IgD-negative memory B cell (primary cell): ENCODE data around the gene SLU7. TPM values are rescaled to one million over a fixed set of nuclear protein-coding genes. Genes with fewer than 3 reads are reported as not detected.
A peak's percentile ranks its signal among the peaks of the same experiment; 100 is the strongest.

Source experiments
- H3K27ac Mint-ChIP-seq, 3 donors: one replicate each; pipeline ENCODE4 v1.8.0; 2020 to 2022; ENCODE audit warnings: mild to moderate bottlenecking in 3 of 3, mixed read lengths in 3 of 3, moderate library complexity in 1 of 3
- H3K27me3 Mint-ChIP-seq: one replicate; pipeline ENCODE4 v1.8.0; 2021; ENCODE audit warnings: mixed read lengths
- H3K36me3 Mint-ChIP-seq: one replicate; pipeline ENCODE4 v1.8.0; 2020; ENCODE audit warnings: mild to moderate bottlenecking, mixed read lengths
- H3K4me1 Mint-ChIP-seq, 3 donors: one replicate each; pipeline ENCODE4 v1.8.0; 2020 to 2022; ENCODE audit warnings: mixed read lengths in 3 of 3, mild to moderate bottlenecking in 1 of 3
- H3K4me3 Mint-ChIP-seq, 4 donors: one replicate each; pipeline ENCODE4 v1.8.0; 2020 to 2022; ENCODE audit warnings: mild to moderate bottlenecking in 4 of 4, mixed read lengths in 4 of 4, moderate library complexity in 3 of 4
- H3K9me3 Mint-ChIP-seq, 3 donors: one replicate each; pipeline ENCODE4 v1.8.0; 2020 to 2021; ENCODE audit warnings: mixed read lengths in 3 of 3, mild to moderate bottlenecking in 1 of 3
- polyA plus RNA-seq: library from polyadenylated mRNA; unstranded; fragments of 300-500 nt; fragmentation: Illumina TruSeq; gene quantifications from one replicate; pipeline ENCODE4 v1.2.3, GENCODE V29; 2021

Gene SLU7
- 96.2 TPM for polyA plus RNA-seq

DNA sequence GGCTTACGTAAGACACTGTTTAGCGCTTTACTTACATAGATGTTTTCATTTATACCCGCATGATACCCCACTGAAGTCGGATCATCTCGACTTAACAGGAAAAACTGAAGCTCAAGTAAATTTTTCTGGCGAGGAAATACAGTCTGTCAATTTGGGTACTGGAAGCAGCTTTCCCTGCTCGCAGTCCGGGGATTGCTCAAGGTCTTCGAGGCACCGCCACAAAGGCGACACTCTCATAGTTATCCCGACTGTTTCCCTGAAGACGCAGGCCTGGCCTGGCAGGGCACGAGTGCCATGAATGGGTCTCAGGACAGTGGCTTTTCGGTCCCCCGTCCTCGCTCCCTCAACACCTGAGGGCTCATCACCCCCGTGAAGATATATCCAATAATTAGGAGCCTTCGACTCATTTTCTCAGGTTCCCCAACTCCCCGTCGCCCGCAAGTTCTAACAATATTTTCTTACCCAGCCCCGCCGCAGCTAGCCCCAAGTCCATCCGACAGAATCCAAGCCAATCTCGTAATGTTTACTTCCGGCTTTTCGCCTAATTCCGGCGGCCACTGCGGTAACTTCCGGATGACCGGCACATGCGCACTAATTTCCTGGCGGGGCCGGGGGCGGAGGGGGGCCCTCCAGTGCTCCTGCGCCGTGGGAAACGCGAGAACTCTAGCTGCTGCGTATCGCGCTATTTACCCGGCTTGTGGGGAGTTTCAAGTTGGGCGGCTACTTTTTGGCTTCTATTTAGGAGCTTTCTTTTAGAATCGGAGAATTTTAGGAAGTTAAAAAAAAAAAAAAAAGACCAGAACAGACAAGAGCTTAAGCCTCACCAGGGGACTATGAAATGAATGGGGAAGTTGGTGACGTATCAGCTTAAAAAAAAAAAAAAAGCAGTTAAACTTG lies at the start of gene SLU7:
Gene SLU7, minus strand, starts transcription at position 521 of the 897 bp plus-strand sequence. CDS start 3,787 bp downstream, outside the sequence.
- H3K4me3 Mint-ChIP-seq = peak within 1 kb of the TSS; percentile 96 to 100 (median 98)
- peak within 1 kb of the TSS; percentile 97 to 100 (median 98) for H3K27ac Mint-ChIP-seq
- H3K4me1 Mint-ChIP-seq = peaks cover 32 to 55% (median 54%) of the 10 kb centered on the region in 3 donors

DNA sequence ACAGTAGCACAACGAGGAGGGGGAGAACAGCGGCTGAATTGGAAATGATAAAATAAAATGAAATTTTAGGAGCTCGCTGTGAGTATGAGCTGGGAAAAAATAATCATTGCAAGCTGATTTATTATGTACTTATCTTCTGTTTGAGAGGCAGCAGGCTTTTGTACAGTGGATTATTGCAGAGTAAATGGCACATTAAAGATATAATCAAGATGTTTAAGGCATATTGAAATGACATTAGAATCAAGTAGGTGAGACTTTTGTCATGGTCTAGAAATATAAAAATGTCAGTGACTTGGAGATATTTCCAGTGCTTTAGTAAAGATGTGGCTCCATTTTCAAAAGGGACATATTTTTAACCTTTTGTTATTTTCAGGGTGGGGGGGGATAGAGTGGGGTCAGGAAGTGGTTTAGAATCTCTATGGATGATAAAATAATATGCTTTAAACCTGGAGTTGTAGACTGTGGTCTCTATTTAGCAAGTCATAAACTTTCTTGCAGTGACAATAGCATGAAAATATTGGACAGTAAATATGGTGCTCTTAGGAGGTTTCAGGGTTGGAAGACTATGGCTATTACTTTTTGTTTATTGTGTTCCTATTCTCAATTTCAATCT lies 49.6 kb upstream of the SLU7 start:
- peaks cover 2% of the 10 kb centered on the region for H3K27me3 Mint-ChIP-seq
- H3K9me3 Mint-ChIP-seq = no peaks in the 10 kb centered on the region
- peak overlapping the region; percentile 54 to 92 (median 87) for H3K27ac Mint-ChIP-seq
- H3K36me3 Mint-ChIP-seq = no peaks in the 10 kb centered on the region
- peaks cover 53 to 55% (median 53%) of the 10 kb centered on the region in 3 donors for H3K4me1 Mint-ChIP-seq
- H3K4me3 Mint-ChIP-seq = peak overlapping the region; percentile 76 to 98 (median 96)

More for the DNA sequence above, at the start of gene SLU7:
- Mint-ChIP-seq H3K27me3 (no peaks in the 10 kb centered on the region), H3K9me3 (no peaks in the 10 kb centered on the region), H3K36me3 (no peaks in the 10 kb centered on the region)

DNA sequence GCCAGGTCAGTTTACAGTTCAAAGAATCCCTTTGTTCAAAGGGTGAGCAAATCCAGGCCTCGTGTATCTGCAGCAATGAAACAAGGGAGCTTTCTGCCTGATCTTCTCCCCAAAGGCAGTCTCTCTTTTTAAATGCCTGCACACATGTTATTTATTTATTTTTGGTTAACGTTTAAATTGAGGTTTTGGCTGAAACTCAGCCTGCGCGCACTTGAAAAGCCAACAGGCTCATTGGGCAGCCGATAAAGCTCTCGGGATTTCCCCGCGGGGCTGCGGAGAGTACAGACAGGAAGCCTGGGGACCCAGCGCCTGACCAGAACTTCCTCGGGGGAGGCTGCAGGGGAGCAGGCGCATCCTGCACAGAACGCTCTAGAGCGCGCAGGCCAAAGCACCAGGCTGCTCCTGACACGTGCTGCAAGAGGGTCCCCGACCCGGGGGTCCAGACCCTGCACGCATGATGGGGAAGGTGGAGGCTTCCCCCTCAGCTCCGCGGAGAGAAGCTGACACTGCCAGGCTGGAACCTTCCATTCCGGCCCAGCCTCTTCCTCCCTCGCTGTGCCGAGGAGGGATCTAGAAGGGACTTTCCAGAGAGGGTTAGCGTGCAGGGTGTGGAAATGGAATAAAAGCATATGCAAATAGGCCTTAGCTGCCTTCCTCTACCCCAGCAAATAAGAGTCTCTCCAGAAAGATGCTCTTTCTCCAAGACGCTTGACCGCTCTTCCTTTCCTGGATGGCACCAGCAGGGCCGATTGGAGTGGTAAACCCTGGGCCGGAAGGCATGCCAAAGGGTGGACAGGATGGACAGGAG lies 48.9 kb upstream of the SLU7 start:
- H3K4me1 Mint-ChIP-seq = peaks cover 52 to 53% (median 53%) of the 10 kb centered on the region in 3 donors
- peak overlapping the region; percentile 54 to 92 (median 87) for H3K27ac Mint-ChIP-seq
- peaks cover 2% of the 10 kb centered on the region for H3K27me3 Mint-ChIP-seq
- H3K4me3 Mint-ChIP-seq = peak overlapping the region; percentile 76 to 98 (median 96)
- no peaks in the 10 kb centered on the region for H3K36me3 Mint-ChIP-seq
- no peaks in the 10 kb centered on the region for H3K9me3 Mint-ChIP-seq

DNA sequence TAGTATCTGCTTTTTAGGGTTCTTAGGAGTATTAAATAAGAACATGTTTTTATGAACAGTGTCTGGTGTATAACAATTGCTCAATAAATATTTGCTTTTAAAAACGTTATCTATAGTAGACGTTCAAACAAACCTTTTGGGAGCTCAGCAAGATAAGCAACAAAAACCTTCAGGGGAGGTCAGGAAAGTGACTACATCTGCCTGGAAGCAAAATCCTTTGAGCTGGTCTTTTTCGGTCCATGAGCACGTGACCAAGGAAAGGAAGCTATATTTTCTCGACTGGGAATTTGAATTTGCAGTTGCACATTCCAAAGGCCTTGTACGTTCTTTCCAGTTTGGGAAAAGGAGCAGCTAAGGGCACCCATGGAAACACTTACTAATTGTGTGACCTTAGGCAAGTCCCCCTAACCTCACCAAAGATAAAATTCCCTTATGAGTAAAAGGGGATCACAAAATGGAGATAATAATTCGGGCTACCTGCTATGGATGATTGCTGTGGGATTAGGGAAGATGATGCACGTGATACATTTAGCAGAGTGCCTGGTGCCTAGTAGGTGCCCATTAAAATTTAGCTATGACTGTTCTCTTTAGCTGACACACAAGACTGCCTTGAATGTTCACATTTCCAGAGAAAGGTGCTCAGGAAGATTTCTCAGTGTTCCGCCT lies 48.1 kb upstream of the SLU7 start:
- Mint-ChIP-seq H3K4me3 (peak overlapping the region; percentile 76 to 98 (median 96)), H3K27me3 (peaks cover 2% of the 10 kb centered on the region), H3K4me1 (peaks cover 54 to 56% (median 54%) of the 10 kb centered on the region in 3 donors), H3K9me3 (no peaks in the 10 kb centered on the region), H3K27ac (peak overlapping the region; percentile 54 to 92 (median 87)), H3K36me3 (no peaks in the 10 kb centered on the region)

- H3K4me3 Mint-ChIP-seq = no peak overlapping the region
- peaks cover 2% of the 10 kb centered on the region for H3K27me3 Mint-ChIP-seq
- no peak overlapping the region for H3K27ac Mint-ChIP-seq
- no peaks in the 10 kb centered on the region for H3K9me3 Mint-ChIP-seq
- peaks cover 47 to 50% (median 48%) of the 10 kb centered on the region in 3 donors for H3K4me1 Mint-ChIP-seq
- H3K36me3 Mint-ChIP-seq = no peaks in the 10 kb centered on the region
Observed at GRCh38 chr5:160466116-160466515, 47.2 kb upstream of the SLU7 start.

DNA sequence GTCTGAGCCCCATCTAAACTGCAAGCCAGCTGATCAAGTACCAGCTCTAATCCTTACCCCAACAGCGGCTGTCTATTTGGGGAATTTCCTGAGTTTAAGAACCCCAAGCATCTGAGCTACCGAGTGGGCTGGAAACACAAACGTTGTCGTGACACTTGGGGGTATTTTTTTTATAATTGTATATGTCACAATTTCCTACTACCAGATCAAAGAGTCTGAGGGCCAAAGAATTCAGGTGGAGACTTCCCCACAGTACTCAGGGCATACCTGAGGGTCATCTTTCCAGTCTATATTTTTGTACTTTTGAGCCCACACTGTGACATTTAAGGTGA lies 45.6 kb upstream of the SLU7 start:
- Mint-ChIP-seq H3K9me3 (no peaks in the 10 kb centered on the region), H3K36me3 (no peaks in the 10 kb centered on the region), H3K4me1 (peaks cover 34 to 36% (median 36%) of the 10 kb centered on the region in 3 donors), H3K27me3 (peaks cover 4% of the 10 kb centered on the region), H3K4me3 (no peak overlapping the region), H3K27ac (no peak overlapping the region)

DNA sequence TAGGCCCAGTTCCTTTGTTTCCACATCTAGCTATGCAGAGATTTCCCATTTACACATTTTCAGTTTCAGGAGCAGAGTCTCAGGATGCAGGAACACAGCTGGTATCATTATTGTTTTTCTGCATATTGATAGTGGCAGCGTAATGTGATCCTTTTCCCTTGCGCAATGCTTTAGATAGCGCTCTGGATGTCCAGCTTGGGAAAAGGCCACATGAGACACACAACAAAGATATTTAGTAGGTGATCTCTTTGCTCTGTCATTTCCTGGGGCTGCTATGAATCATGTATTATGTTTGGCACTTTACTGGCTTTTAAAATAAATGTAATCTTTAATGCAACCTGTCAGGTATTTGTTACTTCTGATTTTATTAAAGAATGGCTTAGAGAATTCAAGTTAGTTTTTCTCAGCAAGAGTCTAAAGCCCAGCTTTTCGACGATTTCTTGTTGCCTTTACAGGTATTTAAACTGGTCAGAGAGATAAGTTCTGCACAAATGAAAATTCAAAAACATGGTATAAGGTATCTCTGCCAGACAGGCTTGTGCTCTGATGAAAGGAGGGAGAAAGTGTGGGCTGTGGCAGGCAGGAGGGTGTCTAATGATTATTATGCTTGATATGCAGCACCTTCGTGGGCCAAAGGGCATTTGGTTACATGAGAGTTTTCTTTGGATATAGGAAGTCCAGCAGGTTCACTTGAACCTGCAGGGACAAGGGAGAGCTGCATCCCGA lies 45.0 kb upstream of the SLU7 start:
- no peaks in the 10 kb centered on the region for H3K36me3 Mint-ChIP-seq
- H3K27ac Mint-ChIP-seq = no peak overlapping the region
- H3K9me3 Mint-ChIP-seq = no peaks in the 10 kb centered on the region
- H3K4me3 Mint-ChIP-seq = no peak overlapping the region
- peaks cover 4% of the 10 kb centered on the region for H3K27me3 Mint-ChIP-seq
- peaks cover 32 to 34% (median 34%) of the 10 kb centered on the region in 3 donors for H3K4me1 Mint-ChIP-seq

DNA sequence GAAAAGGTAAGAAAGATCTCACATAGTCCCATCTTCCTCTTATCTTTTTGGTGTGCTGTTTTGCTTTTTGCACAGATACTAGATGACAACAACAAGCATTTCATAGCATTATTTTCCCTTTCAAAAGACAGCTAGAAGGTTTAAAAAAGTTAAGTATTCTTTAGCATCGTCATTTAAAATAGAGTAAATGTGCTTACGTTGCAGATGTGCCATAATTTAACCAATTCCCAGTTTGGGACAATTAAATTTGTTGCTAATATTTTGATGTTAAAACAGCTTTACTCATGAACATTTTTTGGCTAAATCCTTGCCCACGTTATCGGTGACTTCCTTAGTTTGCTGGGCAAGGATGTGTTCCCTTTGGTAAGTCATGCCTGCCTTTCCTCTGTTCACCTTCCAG lies 44.3 kb upstream of the SLU7 start:
- peaks cover 4% of the 10 kb centered on the region for H3K27me3 Mint-ChIP-seq
- H3K36me3 Mint-ChIP-seq = no peaks in the 10 kb centered on the region
- H3K9me3 Mint-ChIP-seq = no peaks in the 10 kb centered on the region
- peak overlapping the region in 1 of 4 donors; percentile 30 for H3K4me3 Mint-ChIP-seq
- no peak overlapping the region for H3K27ac Mint-ChIP-seq
- peaks cover 27 to 30% (median 29%) of the 10 kb centered on the region in 3 donors for H3K4me1 Mint-ChIP-seq

GRCh38 chr5:160462167-160462566 lies 43.3 kb upstream of the SLU7 start:
- peaks cover 20 to 23% (median 22%) of the 10 kb centered on the region in 3 donors for H3K4me1 Mint-ChIP-seq
- H3K27me3 Mint-ChIP-seq = peaks cover 4% of the 10 kb centered on the region
- no peak overlapping the region for H3K4me3 Mint-ChIP-seq
- no peak overlapping the region for H3K27ac Mint-ChIP-seq
- H3K9me3 Mint-ChIP-seq = no peaks in the 10 kb centered on the region
- no peaks in the 10 kb centered on the region for H3K36me3 Mint-ChIP-seq

GRCh38 chr5:160461378-160461777 lies 42.5 kb upstream of the SLU7 start:
- H3K36me3 Mint-ChIP-seq = no peaks in the 10 kb centered on the region
- peaks cover 12 to 16% (median 14%) of the 10 kb centered on the region in 3 donors for H3K4me1 Mint-ChIP-seq
- peaks cover 2% of the 10 kb centered on the region for H3K27me3 Mint-ChIP-seq
- no peaks in the 10 kb centered on the region for H3K9me3 Mint-ChIP-seq
- H3K4me3 Mint-ChIP-seq = no peak overlapping the region
- no peak overlapping the region for H3K27ac Mint-ChIP-seq

GRCh38 chr5:160460377-160461049 lies 41.6 kb upstream of the SLU7 start:
- Mint-ChIP-seq H3K27ac (no peak overlapping the region), H3K27me3 (peaks cover 3% of the 10 kb centered on the region), H3K4me3 (no peak overlapping the region), H3K4me1 (peaks cover 9 to 14% (median 14%) of the 10 kb centered on the region in 3 donors), H3K36me3 (no peaks in the 10 kb centered on the region), H3K9me3 (no peaks in the 10 kb centered on the region)

DNA sequence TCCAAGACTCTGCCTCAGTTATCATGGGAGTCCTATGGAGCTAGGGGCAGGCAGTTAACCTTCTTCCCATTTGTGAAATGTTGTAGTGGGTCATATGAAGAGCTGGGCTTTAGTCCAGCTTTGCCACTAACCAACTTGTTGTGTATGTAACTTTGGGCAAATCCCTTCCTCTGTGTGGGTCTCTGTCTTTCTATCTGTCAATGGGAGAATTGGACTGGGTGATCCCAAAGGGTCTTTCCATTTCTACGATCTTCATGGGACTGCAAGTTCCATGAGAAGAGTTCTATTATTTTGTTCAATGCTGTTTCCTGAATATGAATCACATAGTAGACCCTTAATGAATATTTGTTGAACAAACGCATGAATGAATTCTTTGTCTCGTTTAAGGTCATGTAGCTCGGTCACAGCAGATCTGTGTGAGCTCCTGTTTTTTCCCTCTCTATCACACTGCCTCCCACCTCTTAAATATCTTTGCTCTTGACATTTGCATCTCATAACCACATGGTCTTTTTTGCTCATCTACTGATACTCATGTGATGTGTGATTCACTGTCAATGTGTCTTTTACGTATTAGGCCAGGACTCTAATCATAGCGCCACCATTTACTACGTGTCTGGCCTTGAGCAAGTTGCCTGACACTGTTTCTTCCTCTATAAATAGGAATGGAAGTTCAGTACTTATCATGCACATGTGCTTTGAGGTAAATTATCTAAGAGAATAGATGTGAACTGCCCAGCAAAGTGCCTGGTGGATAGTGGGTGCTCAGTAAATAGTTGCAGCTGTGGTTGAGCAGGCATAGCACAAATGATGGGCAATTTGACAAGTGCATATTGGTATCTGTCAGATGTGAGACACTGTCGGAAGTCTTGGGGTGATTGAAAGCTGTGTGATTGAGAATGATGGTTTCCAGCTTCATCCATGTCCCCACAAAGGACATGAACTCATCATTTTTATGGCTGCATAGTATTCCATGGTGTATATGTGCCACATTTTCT lies 40.2 kb upstream of the SLU7 start:
- H3K27ac Mint-ChIP-seq = no peak overlapping the region
- no peak overlapping the region for H3K4me3 Mint-ChIP-seq
- no peaks in the 10 kb centered on the region for H3K9me3 Mint-ChIP-seq
- peaks cover 9% of the 10 kb centered on the region for H3K27me3 Mint-ChIP-seq
- H3K4me1 Mint-ChIP-seq = peaks cover 6 to 11% (median 7%) of the 10 kb centered on the region in 3 donors
- H3K36me3 Mint-ChIP-seq = no peaks in the 10 kb centered on the region
